SK-N-DZ (cell line): ENCODE data around the gene NRL.
A peak's percentile ranks its signal among the peaks of the same experiment; 100 is the strongest.

ENCODE experiments used
- DNase-seq: peaks from one replicate; pipeline ENCODE4 v3.0.0-alpha.2; 2015; ENCODE audit warnings: low spot score

Gene NRL

GRCh38 chr14:24100197-24100981, 14.4 kb downstream of the NRL start:
- no peak for DNase-seq

DNA sequence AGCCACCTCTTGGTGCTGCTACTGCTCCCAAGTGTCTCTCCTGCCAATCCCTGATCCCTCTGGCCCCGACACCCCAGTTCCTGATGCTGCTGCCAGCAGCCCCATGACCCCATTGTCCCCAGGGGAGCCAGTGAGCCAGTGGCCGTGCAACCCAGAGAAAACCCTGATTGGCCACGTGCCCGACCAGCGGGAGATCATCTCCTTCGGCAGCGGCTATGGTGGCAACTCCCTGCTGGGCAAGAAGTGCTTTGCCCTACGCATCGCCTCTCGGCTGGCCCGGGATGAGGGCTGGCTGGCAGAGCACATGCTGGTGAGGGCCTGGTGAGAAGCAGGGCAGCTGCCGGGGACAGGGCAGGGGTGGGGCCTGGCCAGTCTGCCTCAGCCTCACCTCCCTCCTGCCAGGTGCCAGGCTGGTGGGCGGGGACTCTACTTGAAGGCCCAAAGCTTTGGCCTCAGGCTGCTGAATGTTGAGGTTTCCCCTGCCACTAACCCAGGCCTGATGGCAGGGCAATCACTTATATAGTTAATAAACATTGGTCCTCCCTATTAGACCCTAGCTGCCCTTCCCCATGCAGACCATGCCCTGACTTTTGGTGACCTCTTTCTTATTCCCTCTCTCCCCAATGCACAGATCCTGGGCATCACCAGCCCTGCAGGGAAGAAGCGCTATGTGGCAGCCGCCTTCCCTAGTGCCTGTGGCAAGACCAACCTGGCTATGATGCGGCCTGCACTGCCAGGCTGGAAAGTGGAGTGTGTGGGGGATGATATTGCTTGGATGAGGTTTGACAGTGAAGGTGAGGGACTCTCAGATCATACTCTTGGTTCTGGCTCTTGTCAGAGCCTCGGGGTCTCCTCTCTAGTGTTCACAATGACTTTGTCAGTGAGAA, 15.6 kb downstream of the NRL start:
- no peak for DNase-seq

DNA sequence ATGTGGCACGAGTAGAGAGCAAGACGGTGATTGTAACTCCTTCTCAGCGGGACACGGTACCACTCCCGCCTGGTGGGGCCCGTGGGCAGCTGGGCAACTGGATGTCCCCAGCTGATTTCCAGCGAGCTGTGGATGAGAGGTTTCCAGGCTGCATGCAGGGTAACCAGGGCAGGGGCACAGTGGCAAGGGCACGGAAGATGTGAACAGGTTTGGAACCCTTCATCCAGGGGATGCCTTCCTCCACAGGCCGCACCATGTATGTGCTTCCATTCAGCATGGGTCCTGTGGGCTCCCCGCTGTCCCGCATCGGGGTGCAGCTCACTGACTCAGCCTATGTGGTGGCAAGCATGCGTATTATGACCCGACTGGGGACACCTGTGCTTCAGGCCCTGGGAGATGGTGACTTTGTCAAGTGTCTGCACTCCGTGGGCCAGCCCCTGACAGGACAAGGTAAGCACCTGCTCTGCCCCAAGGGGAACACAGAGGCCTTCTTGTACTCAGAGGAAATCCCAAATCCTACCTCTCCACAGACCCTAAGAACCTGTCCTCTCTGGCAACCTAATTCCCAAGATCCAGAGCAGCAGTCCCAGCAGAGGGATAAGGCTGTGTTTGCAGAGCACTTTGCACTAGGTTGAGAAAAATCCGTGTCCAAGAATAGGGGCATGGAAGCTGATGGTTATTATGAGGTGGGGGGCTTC, 16.4 kb downstream of the NRL start:
- DNase-seq = no peak

DNA sequence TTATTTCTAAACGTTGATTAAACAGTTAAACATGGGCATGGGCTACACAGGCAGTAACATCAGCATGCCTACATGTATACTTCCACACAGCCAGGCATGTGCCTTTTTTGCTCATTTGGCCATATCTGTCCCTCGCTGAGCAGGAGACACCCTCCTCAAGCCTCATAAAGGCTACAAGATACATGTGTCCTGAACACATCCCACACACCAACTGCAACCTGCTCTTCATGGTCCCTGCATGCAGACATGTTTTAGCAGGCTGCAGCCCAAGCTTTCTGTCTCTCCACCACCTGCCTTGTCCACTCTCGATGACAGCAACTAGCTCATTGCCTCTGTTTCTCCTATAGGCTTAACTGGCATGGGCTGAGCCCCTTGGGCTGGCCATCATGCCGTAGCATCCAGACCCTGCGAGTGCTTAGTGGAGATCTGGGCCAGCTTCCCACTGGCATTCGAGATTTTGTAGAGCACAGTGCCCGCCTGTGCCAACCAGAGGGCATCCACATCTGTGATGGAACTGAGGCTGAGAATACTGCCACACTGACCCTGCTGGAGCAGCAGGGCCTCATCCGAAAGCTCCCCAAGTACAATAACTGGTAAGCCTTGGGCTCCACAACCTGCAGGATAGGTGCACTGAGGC, 18.1 kb downstream of the NRL start:
- DNase-seq = no peak

DNA sequence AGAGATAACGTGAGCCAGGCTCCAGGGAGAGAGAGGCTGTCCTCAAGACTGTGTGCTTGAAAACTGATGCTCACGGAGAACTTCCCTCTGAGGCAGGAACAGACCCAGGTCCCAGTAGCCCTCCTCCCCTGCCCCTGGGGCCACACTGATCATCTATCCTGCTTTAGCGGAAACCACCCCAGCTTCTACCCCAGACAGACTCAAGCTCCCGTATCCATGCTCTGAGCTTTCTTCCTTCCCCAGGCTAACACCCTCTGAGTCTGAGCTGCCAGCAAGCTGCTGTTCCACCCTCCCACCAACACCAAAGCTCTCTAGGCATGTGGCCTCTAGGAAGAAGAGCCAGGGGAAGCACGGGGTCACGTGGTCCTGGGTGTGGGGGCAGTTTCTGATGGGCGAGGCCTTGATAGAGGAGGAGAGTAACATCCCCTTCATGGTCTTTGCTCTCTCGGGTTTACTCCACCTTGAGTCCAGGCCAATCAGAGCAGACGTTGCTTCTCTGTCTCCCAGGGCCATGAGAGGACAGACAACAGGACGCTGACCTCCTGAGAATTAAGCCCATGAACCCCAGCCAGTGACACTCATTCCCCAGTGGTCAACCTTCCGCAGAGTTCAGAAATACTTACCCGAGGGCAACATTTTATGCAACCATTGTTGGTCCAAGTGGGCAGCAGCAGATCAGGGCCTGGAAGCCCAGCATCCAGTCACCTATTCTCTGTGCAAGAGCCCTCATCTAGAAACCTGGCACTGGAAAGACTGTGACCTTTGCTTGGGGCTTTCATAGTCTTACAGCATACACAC, 19.3 kb downstream of the NRL start:
- DNase-seq = peak; percentile 94

GRCh38 chr14:24094841-24095270, 19.9 kb downstream of the NRL start:
- DNase-seq = peak; percentile 40

- peak; percentile 92 for DNase-seq
Measured at GRCh38 chr14:24093901-24094840, 20.6 kb downstream of the NRL start, which contains the start of gene PCK2. PCK2 (plus strand) TSS chr14:24094311; CDS start chr14:24094406, 95 bp downstream.

GRCh38 chr14:24093207-24093900, 21.4 kb downstream of the NRL start:
- no peak for DNase-seq

DNA sequence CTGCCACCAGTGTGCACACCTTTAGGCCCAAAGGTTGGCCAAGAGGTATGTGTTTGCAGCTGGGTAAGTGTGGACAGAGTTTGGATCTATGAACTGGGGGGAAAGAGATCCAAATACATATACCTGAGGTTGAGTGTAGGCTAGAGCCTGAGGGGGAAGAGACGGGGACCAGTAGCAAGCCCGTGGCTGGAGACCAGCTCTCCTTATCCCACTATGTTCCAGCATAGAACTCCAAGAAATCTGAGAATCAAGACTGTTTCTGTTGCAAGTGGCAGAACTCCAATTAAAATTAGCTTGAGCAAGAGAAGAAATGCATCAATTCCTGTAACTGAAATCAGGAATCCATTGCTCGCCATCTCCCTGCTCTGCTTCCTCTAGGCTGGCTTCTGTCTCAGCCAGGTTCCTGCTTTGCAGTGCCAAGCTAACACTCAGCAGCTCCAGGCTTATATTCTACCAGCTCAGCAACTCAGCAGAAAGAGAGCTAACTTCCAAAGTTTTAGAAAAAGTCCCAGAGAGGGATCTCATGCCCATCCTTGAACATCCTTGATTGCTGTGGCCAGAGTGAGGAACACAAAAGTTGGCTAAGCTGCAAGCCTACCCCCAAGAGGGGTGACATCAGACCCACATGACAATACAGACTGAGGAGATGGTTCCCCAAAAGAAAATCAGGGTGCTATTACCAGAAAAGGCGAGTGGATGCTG, 22.1 kb downstream of the NRL start:
- no peak for DNase-seq

GRCh38 chr14:24092110-24092504, 22.6 kb downstream of the NRL start:
- DNase-seq = no peak

- DNase-seq = no peak
Measured at GRCh38 chr14:24089890-24090289, 24.9 kb downstream of the NRL start.

DNA sequence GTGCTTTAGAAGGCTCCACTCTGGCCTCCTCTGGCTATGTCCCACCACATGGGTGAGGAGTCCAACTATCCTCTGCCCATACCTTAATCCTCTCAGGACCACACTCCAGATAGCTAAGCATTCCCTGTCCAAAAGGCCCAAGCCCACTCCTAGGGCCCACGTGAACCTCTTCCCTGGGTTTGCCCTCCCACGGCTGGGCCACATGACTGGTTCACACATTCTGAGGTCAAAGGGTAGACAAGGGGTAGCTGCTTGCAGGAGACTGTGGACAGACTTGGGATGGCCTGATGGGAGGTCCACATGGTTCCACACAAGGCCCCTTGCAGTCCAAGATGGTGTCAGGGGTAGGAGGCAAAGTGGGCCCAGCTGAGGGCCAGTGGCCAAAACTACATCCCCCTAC, 26.7 kb downstream of the NRL start:
- no peak for DNase-seq

GRCh38 chr14:24087004-24087403, 27.7 kb downstream of the NRL start:
- no peak for DNase-seq

- DNase-seq = no peak
Measured at GRCh38 chr14:24086193-24086955, 28.4 kb downstream of the NRL start.

DNA sequence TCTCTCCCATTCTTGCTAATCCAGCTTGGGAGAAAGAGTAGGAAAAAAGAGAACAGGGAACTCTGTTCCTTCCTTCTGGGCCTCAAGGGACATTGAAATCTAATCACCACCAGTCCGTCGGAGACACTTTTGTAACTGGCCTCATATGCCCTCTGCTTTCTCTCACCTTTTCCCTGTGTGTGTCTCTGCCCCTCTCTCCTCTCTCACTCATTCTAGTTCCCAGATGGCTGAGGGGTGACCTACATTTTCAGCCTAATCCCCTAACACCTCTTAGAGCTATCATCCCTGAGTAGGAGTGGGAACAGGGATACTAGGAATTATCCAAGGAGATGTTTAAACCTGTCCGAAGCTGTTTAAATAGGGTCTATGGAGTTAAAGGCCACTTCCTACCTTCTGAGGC, 29.5 kb downstream of the NRL start:
- DNase-seq = no peak

- DNase-seq = no peak
Measured at GRCh38 chr14:24084440-24084839, 30.3 kb downstream of the NRL start.

DNA sequence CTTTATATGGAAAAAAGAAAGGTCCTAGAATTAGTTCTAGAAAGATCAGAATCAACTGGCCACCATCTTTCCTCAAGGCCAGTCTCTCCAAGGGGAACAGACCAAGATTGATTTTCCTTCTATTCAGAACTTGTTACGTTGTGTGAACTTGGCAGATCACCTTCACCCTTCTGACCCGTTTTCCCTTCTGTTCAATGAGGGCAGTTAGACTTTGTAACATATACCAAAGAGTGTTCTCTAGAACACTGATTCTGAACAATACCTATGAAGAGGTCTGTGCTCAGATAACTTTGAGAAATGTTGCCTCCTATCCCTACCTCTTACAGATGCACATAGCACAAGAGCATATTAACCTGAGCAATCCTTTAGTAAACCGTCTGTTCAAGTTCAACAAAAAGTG, 31.3 kb downstream of the NRL start:
- DNase-seq = no peak
